HCT116 (cell line): ENCODE results near the gene GRIA4. TPM values are rescaled to one million over a fixed set of nuclear protein-coding genes. Genes with fewer than 3 reads are reported as not detected.

Experiments used
- ATAC-seq: fragments of 200-7000 bp; cut with Tn5 transposase; 2 replicates; pipeline ENCODE4 v1.9.1; 2020; ENCODE audit warnings: mild to moderate bottlenecking, moderate library complexity
- BruUV-seq: library from RNA; stranded (reverse); fragments of 400-500 nt; replicated peaks from 2 replicates; lab custom pipeline; 2021; lab: Mats Ljungman, UMichigan
- CTCF ChIA-PET: fragments of 300-600 bp; sonication (Branson Sonifier 250); formaldehyde crosslinking; loops from one replicate; lab custom pipeline; 2021; ENCODE audit warnings: antibody characterized with exemption; lab: Charles Lee
- POLR2A ChIA-PET: fragments of 300-600, 350-600 bp; sonication (Branson Sonifier 250); formaldehyde crosslinking; loops from one replicate; lab custom pipeline; 2021; ENCODE audit warnings: antibody characterized with exemption; lab: Charles Lee
- RAD21 ChIA-PET, 2 experiments: fragments of 300-600 bp; sonication (Branson Sonifier 250); formaldehyde crosslinking; loops; one replicate each; lab custom pipeline; 2023; ENCODE audit warnings: low total read pairs in 2 of 2; ENCODE audit not compliant: uncharacterized antibody in 2 of 2, unreplicated experiment in 2 of 2, low non-redundant PET in 1 of 2; lab: Charles Lee
- DNase-seq: peaks from one replicate; pipeline ENCODE4 v3.0.0-alpha.2; 2010; ENCODE audit warnings: low read depth, low spot score
- H2AFZ ChIP-seq: fragments of 200-600 bp; shearing (Covaris generic), sonication (generic); 2 replicates; pipeline ENCODE4 v1.6.1; 2017; ENCODE audit warnings: low read depth, mixed run types, mixed read lengths, antibody characterized with exemption, low read length; ENCODE audit not compliant: poor library complexity, severe bottlenecking
- H3K27ac ChIP-seq: 2 replicates; pipeline ENCODE4 v1.5.1; 2012; ENCODE audit warnings: low read depth, low read length
- H3K27me3 ChIP-seq: fragments of 200-600 bp; sonication (generic); 2 replicates; pipeline ENCODE4 v1.6.1; 2016; ENCODE audit warnings: mixed run types, low read length, mixed read lengths; ENCODE audit not compliant: insufficient read depth
- H3K36me3 ChIP-seq, 2 experiments: fragments of 200-500 bp in 1 of 2; fragments of 200-600 bp in 1 of 2; sonication (Bioruptor generic) in 1 of 2; sonication (generic) in 1 of 2; 2 replicates each; pipeline versions ENCODE4 v1.5.1 to v1.6.1; 2014 to 2016; ENCODE audit warnings: low read length in 2 of 2, inconsistent platforms in 1 of 2, mixed read lengths in 1 of 2, mixed run types in 1 of 2; ENCODE audit not compliant: insufficient read depth in 2 of 2, control insufficient read depth in 1 of 2
- H3K4me1 ChIP-seq, 2 experiments: fragments of 200-600 bp in 1 of 2; sonication (generic) in 1 of 2; 2 replicates each; pipeline versions ENCODE4 v1.5.1 to v1.6.1; 2012 to 2017; ENCODE audit warnings: low read length in 2 of 2, inconsistent platforms in 1 of 2, mild to moderate bottlenecking in 1 of 2, mixed read lengths in 1 of 2, mixed run types in 1 of 2, moderate library complexity in 1 of 2; ENCODE audit not compliant: insufficient read depth in 2 of 2, control insufficient read depth in 1 of 2
- H3K4me2 ChIP-seq: fragments of 200-600 bp; sonication (generic); 2 replicates; pipeline ENCODE4 v1.6.1; 2017; ENCODE audit warnings: mixed run types, low read length, mixed read lengths
- H3K4me3 ChIP-seq, 2 experiments: fragments of 200-600 bp in 1 of 2; sonication (generic) in 1 of 2; replicated peaks in 1 of 2; 2 replicates each; pipeline ENCODE4 v1.5.1; 2011 to 2016; ENCODE audit warnings: low read length in 2 of 2, control low read depth in 1 of 2, low read depth in 1 of 2, mild to moderate bottlenecking in 1 of 2, mixed read lengths in 1 of 2, mixed run types in 1 of 2
- H3K79me2 ChIP-seq: fragments of 200-600 bp; sonication (generic); 2 replicates; pipeline ENCODE4 v1.6.1; 2017; ENCODE audit warnings: mild to moderate bottlenecking, mixed run types, low read length, moderate library complexity, mixed read lengths; ENCODE audit not compliant: insufficient read depth
- H3K9ac ChIP-seq: fragments of 200-600 bp; sonication (generic); 2 replicates; pipeline ENCODE4 v1.6.1; 2016; ENCODE audit warnings: low read length, mixed read lengths
- H3K9me2 ChIP-seq: fragments of 200-600 bp; sonication (generic), shearing (Covaris generic); 2 replicates; pipeline ENCODE4 v1.6.1; 2017; ENCODE audit warnings: mixed run types, mild to moderate bottlenecking, moderate library complexity; ENCODE audit not compliant: insufficient read depth
- H3K9me3 ChIP-seq, 2 experiments: fragments of 200-500 bp in 1 of 2; fragments of 200-600 bp in 1 of 2; sonication (Bioruptor generic) in 1 of 2; sonication (generic) in 1 of 2; 2 replicates each; pipeline ENCODE4 v1.6.1; 2014 to 2017; ENCODE audit warnings: low read length in 2 of 2, mixed read lengths in 2 of 2, inconsistent platforms in 1 of 2, low read depth in 1 of 2, mild to moderate bottlenecking in 1 of 2, mixed run types in 1 of 2, moderate library complexity in 1 of 2; ENCODE audit not compliant: control insufficient read depth in 1 of 2, insufficient read depth in 1 of 2
- H4K20me1 ChIP-seq: fragments of 200-600 bp; sonication (generic), shearing (Covaris generic); 2 replicates; pipeline ENCODE4 v1.6.1; 2017; ENCODE audit warnings: mixed run types, mild to moderate bottlenecking, moderate library complexity; ENCODE audit not compliant: insufficient read depth
- CBX3 ChIP-seq: IDR thresholded peaks from 2 replicates; pipeline ENCODE4 v1.6.1; 2012; ENCODE audit warnings: low read depth
- CTCF ChIP-seq, 3 experiments: fragments of 200-600 bp in 1 of 3; sonication (generic) in 1 of 3; IDR thresholded peaks in 2 of 3; conservative IDR thresholded peaks in 1 of 3; 2 replicates each; pipeline ENCODE4 v1.5.1; 2012 to 2017; ENCODE audit warnings: low read depth in 2 of 3, low read length in 2 of 3, antibody characterized with exemption in 1 of 3, borderline replicate concordance in 1 of 3, control low read depth in 1 of 3, mild to moderate bottlenecking in 1 of 3, mixed read lengths in 1 of 3, mixed run types in 1 of 3, moderate library complexity in 1 of 3; ENCODE audit not compliant: insufficient read depth in 1 of 3
- EGR1 ChIP-seq: IDR thresholded peaks from 2 replicates; pipeline ENCODE4 v1.6.1; 2012; ENCODE audit warnings: low read depth
- ELF1 ChIP-seq: IDR thresholded peaks from 2 replicates; pipeline ENCODE4 v1.6.1; 2012; ENCODE audit warnings: low read depth, borderline replicate concordance
- EZH2phosphoT487 ChIP-seq: fragments of 200-600 bp; IDR thresholded peaks from 2 replicates; pipeline ENCODE4 v1.6.1; 2018; ENCODE audit warnings: antibody characterized with exemption, borderline replicate concordance
- FOSL1 ChIP-seq: IDR thresholded peaks from 2 replicates; pipeline ENCODE4 v1.6.1; 2012; ENCODE audit warnings: low read depth
- JUND ChIP-seq: IDR thresholded peaks from 2 replicates; pipeline ENCODE4 v1.6.1; 2012
- POLR2A ChIP-seq: IDR thresholded peaks from 2 replicates; pipeline ENCODE4 v1.7.0; 2011; ENCODE audit warnings: borderline replicate concordance; ENCODE audit not compliant: insufficient read depth, insufficient read length; ENCODE audit errors: extremely low read depth
- POLR2AphosphoS5 ChIP-seq: IDR thresholded peaks from 2 replicates; pipeline ENCODE4 v1.6.1; 2011; ENCODE audit warnings: mild to moderate bottlenecking, low read depth, low read length, moderate library complexity
- SRF ChIP-seq: IDR thresholded peaks from 2 replicates; pipeline ENCODE4 v1.6.1; 2012; ENCODE audit warnings: low read depth
- TCF7L2 ChIP-seq: IDR thresholded peaks from 2 replicates; pipeline ENCODE4 v1.7.0; 2011; ENCODE audit warnings: borderline replicate concordance, inconsistent platforms; ENCODE audit not compliant: insufficient read depth, insufficient read length; ENCODE audit errors: extremely low read depth
- ZBTB33 ChIP-seq: IDR thresholded peaks from 2 replicates; pipeline ENCODE4 v1.6.1; 2011; ENCODE audit warnings: mild to moderate bottlenecking, low read length, moderate library complexity; ENCODE audit not compliant: insufficient replicate concordance; ENCODE audit errors: extremely low read depth
- ZFX ChIP-seq: fragments of 450-650 bp; IDR thresholded peaks from 2 replicates; pipeline ENCODE4 v1.6.1; 2017
- ZNF274 ChIP-seq: fragments of 200-500 bp; sonication (Bioruptor generic); IDR thresholded peaks from 2 replicates; pipeline ENCODE4 v1.6.1; 2014; ENCODE audit warnings: mild to moderate bottlenecking, low read depth, low read length, inconsistent platforms
- intact Hi-C: fragments of 100-400 bp; cut with micrococcal nuclease; formaldehyde crosslinking; loops from 2 replicates; pipeline ENCODE4 v1.10.0; 2022
- total RNA-seq: library from RNA; stranded (reverse); gene quantifications from one replicate; pipeline ENCODE4 v1.2.1, GENCODE V29; 2021; ENCODE audit not compliant: unreplicated experiment

Gene GRIA4
- total RNA-seq, 1 experiment from 2014 or later: not detected

GRCh38 chr11:105573091-105573490 is 36.8 kb upstream of the GRIA4 start:
- POLR2A ChIA-PET: no interaction called here
- Histone ChIP-seq H3K27me3 (no peaks in the 10 kb centered on the region), H3K27ac (no peak overlapping the region), H2AFZ (no peak overlapping the region), H4K20me1 (no peaks in the 10 kb centered on the region), H3K9me2 (no peaks in the 10 kb centered on the region), H3K4me1 (no peaks in the 10 kb centered on the region), H3K9ac (no peak overlapping the region), H3K36me3 (no peaks in the 10 kb centered on the region), H3K9me3 (no peaks in the 10 kb centered on the region), H3K4me3 (no peak overlapping the region)
- intact Hi-C loops: no loop called here
- ATAC-seq: no peak
- no TSS peak for BruUV-seq
- CTCF ChIA-PET: no interaction called here
- RAD21 ChIA-PET: no interaction called here
- TF ChIP-seq POLR2AphosphoS5: no peak
- no peak for TF ChIP-seq ZBTB33
- no peak for TF ChIP-seq SRF
- TF ChIP-seq ZFX: no peak
- TF ChIP-seq POLR2A: no peak
- TF ChIP-seq JUND: no peak
- TF ChIP-seq TCF7L2: no peak
- no peak for TF ChIP-seq CBX3
- no peak for TF ChIP-seq CTCF (IDR thresholded peaks at IDR 0.05 in 2 of 3, conservative IDR thresholded peaks at IDR 0.05 in 1 of 3; ENCODE audit: borderline replicate concordance in 1 of 3, insufficient read depth in 1 of 3, low read depth in 2 of 3, low read length in 2 of 3)
- no peak for TF ChIP-seq EZH2phosphoT487
- TF ChIP-seq EGR1: no peak
- no peak for TF ChIP-seq ELF1
- no peak for TF ChIP-seq FOSL1
- TF ChIP-seq ZNF274: no peak
- TF ChIP-seq, all 23 proteins: peak for 0
- no peak overlapping the region for H3K4me2 ChIP-seq
- H3K79me2 ChIP-seq: no peaks in the 10 kb centered on the region
- no peak for DNase-seq
